SKM-1 treated with dmso at 0.1 percent for 144 hours (cell line): Measurements from ENCODE around the gene PCBP3.

Source experiments
- DNase-seq: peaks from one replicate; lab custom pipeline; 2025; ENCODE audit not compliant: unreplicated experiment; lab: John Stamatoyannopoulos, UW

PCBP3 gene

GRCh38 chr21:45778686-45779085 lies 135.2 kb downstream of the PCBP3 start:
- DNase-seq: no peak

DNA sequence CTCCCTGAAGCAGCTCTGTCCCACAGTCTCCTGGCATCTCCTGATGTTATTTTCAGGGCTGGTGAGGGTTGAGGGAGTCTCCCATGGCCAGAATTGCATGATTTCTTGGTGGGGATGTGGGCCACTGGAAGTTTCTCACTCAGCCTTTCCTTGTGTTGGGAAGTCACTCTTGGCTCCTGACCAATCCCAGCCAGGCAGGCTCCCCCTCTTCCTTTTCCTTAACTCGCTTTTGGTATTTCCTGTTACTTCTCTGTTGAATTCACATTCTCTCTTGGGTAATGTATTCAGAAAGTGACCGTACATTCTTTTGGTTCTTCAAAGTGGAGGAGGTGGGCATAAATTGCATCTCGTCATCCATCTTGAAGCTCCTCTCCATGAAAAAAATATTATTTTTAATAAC lies 135.7 kb downstream of the PCBP3 start:
- no peak for DNase-seq

GRCh38 chr21:45780647-45781046 lies 137.1 kb downstream of the PCBP3 start:
- DNase-seq: no peak

GRCh38 chr21:45781741-45782140 lies 138.2 kb downstream of the PCBP3 start:
- no peak for DNase-seq

DNA sequence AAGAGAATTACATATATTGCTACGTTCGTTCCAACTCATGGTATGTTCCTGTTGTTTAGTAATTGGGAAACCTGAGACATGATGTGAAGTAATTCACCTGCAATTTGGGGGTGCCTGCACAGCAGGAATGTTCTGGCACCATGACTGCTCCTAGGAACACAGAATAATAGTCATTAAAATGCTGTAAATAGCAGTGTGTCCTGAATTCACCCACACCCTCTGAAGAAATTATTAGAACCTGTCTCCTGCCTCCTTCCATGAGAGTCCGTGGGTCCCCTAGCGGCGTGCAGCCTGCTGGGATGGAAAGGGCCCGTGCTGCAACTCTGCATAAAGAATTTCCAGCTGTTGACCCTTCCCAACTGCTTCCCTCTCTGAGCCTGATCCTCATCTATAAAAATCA lies 143.1 kb downstream of the PCBP3 start:
- DNase-seq: no peak

DNA sequence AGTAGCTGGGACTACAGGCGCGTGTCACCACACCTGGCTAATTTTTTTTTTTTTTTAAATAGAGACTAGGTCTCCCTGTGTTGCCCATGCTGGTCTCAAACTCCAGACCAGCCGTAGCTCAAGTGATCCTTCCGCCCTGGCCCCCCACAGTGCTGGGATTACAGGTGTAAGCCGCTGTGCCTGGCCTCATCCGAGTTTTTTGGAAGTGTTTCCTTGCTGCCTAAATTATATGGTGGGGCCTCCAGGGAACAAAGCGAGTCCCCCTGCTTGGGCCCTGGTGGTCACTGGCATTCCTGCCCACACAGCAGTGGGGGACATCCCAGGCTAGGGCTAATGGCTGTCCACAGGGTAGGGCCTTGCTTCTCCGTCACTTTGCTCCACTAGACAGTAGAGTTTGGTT lies 143.8 kb downstream of the PCBP3 start:
- DNase-seq: no peak

GRCh38 chr21:45788198-45788597 lies 144.7 kb downstream of the PCBP3 start:
- DNase-seq: no peak

DNA sequence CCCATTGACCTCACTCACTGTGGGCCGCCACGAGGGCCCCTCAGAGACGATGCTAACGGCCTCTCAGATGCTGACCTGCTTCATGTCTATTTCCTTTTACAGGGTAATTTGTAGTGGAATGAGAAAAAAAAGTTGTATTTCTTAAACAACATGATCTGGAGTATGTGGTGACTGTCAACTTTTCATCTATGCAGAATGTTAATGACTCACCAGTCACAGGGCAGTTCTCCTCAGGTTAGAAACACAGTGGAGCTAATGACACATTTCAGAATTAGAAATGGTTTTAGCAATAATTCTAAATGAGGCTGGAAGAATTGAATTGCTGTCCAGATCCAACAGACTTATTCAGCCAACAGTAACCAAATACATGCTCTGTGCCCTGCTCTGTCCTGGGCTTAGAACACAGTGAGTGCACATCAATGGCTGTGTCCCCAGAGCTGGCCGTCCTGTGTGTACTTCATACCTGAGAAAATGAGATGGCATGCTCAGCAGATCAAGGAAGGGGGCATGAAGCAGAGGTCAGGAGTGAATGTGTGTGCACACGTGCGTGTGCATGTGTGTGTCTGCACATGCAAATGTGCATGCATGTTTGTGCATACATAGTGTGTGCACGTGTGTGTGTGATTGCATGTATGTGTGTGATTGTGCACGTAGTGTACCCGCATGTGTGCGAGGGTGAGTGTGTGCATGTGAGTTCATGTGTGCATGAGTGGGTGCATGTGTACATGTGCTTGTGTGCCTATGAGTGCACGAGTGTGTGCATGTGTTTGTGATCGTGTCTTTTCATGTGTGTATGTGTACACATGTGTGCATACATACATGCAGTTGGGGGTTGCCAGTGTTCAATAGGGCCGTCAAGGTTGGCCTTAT lies 145.3 kb downstream of the PCBP3 start:
- no peak for DNase-seq

DNA sequence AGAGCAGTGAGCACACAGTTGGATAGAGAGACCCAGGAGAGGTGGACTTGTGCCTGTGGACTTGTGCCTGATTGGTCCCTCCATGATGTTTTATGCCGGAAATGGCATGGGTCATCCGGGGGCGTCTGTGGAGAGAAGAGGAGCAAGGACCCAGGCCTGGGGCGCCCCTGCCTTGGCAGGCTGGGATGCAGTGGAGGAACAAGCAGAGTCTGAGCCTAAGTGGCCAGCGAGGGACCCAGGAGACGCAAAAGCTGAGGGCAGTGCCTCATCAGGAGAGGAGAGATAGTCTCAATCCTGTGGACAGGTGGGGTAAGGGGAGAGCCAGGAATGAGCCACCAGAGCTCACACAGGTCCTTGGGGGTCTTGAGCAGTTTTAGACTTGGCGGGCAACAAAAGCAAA lies 146.9 kb downstream of the PCBP3 start:
- no peak for DNase-seq

DNA sequence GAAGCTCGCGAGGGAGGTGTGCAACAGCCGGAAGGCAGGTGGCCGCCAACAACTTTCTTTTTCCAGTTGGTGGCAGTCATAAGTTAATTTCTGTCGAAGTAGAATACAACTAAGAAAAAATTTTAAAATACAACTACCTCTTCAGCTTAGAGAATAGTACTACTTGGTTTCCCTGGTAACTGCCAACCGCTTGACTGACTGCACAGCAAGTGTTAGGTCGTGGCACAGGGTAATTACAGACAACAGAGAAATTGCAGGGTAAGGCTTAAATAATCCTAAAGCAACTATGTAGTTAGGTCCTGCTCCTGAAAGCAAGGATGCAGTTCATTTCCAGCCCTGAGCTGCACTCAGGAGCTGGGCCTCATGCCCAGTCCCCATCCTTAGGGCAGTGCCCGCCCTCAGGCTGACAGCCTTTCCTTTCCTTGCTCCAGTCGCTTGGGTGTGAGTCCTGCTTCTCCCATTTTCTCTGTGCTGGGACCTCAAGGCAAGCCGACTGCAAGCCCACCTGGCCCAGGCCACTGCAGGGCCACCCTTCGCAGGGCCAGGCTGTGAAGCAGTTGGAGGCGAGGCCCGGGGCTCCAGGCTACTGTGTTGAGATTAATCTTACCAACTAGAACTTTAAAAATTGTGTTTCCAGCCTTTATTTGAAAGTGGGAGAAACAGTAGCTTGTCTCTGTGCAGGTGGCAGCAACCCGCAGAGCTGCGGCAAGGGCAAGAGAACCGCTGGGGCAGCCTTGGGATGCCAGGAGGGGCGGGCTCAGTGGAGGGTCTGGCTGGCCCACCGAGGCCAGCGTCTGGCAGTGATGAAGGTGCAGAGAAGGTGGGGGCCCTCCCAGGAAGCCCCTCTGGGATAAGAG lies 148.3 kb downstream of the PCBP3 start:
- DNase-seq: no peak

DNA sequence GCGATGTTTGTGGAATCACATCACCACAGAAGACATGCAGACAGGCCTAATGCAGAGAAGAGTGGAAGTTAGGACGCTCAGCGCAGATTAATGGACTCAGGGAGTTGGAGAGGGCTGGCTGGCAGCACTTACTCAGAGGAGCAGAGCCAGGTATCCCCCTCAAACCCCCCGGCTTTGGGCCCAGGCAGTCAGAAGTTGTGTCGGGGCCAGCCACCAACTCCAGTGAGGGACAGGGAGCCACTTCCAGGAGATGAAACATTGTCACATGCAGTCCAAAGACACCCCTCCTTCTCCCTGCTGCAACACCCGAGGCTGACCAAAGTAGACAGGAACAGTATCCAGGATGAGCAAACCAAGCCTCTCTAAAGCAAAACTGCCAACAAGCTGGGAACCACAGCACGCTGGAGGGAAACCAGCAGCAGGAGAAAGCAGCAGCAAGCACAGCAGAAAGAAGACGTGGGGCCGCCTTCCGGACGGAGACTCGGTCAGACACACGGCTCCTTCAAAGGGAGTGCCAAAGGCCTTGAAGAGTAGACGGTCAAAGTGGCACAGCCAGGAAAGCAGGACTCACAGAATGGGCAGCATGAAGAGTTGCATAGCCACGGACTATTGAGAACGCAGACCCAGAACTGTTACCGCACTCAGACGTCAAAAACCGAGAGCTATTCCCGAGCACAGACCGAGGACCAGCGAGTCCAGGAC lies 149.3 kb downstream of the PCBP3 start:
- no peak for DNase-seq

- no peak for DNase-seq
These were observed 150.5 kb downstream of the PCBP3 start for GRCh38 chr21:45794027-45794426.

DNA sequence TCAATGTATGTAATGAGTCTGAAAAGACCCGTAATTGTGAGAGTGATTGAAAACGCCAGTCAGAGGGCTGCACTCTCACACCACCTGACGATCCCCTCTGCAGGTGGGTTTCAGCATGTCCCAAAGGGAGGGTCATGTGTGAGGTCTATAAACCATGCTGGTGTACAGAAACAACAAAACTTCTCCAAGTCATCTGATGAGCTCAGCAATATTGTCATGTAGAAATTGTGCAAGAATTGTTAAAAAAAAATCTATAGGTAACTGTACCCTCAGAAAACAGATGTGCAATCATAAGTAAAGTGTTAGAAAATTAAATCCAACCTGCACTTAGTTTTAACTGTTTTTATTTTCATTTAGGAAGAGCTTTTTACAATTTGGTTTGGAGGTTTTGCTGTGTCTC lies 152.5 kb downstream of the PCBP3 start:
- no peak for DNase-seq

- no peak for DNase-seq
These were observed 153.8 kb downstream of the PCBP3 start for GRCh38 chr21:45797338-45797737.

- no peak for DNase-seq
These were observed 156.3 kb downstream of the PCBP3 start for GRCh38 chr21:45799765-45800338.

GRCh38 chr21:45800339-45801080 lies 157.0 kb downstream of the PCBP3 start:
- no peak for DNase-seq

- no peak for DNase-seq
These were observed 157.8 kb downstream of the PCBP3 start for GRCh38 chr21:45801129-45801964.

DNA sequence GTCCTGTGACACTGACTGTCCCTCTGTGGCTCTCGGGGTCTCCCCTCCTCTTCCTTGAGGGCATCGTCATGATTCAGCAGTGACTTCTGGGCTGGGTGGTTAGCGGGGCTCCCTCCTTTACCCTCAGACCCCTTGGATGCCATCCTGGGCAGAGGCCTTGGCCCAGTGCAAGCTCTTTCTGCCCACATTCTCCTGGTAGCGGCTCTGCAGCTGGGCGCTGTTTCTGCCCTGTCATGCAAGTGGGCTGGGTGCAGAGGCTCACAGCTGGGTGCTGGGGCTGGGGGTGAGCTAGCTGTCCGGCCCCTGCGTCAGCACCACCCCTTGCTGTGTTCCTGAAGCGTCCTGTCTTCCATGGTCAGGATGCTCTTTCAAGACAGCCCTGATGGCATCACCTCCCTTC lies 158.5 kb downstream of the PCBP3 start:
- no peak for DNase-seq

- DNase-seq: no peak
These were observed 158.9 kb downstream of the PCBP3 start for GRCh38 chr21:45802425-45802824.
